Lung (tissue), 4 donors: Measurements from ENCODE around the gene ABHD13. TPM values are rescaled to one million over a fixed set of nuclear protein-coding genes. Genes with fewer than 3 reads are reported as not detected.

Experiments
- polyA plus RNA-seq, 2 donors: library from polyadenylated mRNA; stranded (reverse); fragments of 200-250 nt; gene quantifications; one replicate each; pipeline ENCODE4 v1.2.1, GENCODE V29; 2013
- total RNA-seq, 2 donors: library from RNA; depleted of rRNA in 1 of 2; stranded (reverse); fragments of >200 nt in 1 of 2; gene quantifications; one replicate each; pipeline ENCODE4 v1.2.1, GENCODE V29; 2014 to 2021
- donor health status: Bipolar disorder and iron deficiency.
- donor health status: healthy.
- donor health status: DM: yes; HTN: yes; CAD: no.

The ABHD13 gene
- total and polyA plus RNA-seq, 4 donors = 4.7 to 17.5 (median 8.3) TPM

Other genes starting within 250 kb of the ABHD13 start
- gene LIG4, start 2.9 kb upstream of the ABHD13 start, total RNA-seq = 10 to 100 TPM in 1 of 2 donors, 1 to 10 TPM in 1; 8.6 to 10.4 TPM
- 1 to 10 TPM; 6.9 to 7.6 TPM for gene LIG4, start 2.9 kb upstream of the ABHD13 start, polyA plus RNA-seq
- 10 to 100 TPM; 17.5 to 32.9 TPM for gene TNFSF13B, start 51.3 kb downstream of the ABHD13 start, total RNA-seq
- gene TNFSF13B, start 51.3 kb downstream of the ABHD13 start, polyA plus RNA-seq = 10 to 100 TPM in 1 of 2 donors, 1 to 10 TPM in 1; 6.0 to 32.4 TPM